Epithelial cell of proximal tubule (primary cell): ENCODE measurements around the gene RGS14. TPM values are rescaled to one million over a fixed set of nuclear protein-coding genes. Genes with fewer than 3 reads are reported as not detected.

ENCODE experiments used
- DNase-seq: peaks from one replicate; pipeline ENCODE4 v3.0.0-alpha.2; 2011; ENCODE audit warnings: low read depth
- H3K4me3 ChIP-seq: 2 replicates; pipeline ENCODE4 v1.5.1; 2011; ENCODE audit warnings: low read depth, mild to moderate bottlenecking, low read length
- total RNA-seq: library from RNA; depleted of rRNA; stranded (reverse); fragments of >200 nt; gene quantifications from 2 replicates; pipeline ENCODE4 v1.2.3, GENCODE V29; 2015
- TF ChIP-seq, protein P1 (sequence below): conservative IDR thresholded peaks from 2 replicates; pipeline ENCODE4 v1.5.1; 2012; ENCODE audit warnings: low read depth, mild to moderate bottlenecking, low read length

Gene RGS14
- total RNA-seq, 1 donor from 2014 or later: 19.6 TPM

DNA sequence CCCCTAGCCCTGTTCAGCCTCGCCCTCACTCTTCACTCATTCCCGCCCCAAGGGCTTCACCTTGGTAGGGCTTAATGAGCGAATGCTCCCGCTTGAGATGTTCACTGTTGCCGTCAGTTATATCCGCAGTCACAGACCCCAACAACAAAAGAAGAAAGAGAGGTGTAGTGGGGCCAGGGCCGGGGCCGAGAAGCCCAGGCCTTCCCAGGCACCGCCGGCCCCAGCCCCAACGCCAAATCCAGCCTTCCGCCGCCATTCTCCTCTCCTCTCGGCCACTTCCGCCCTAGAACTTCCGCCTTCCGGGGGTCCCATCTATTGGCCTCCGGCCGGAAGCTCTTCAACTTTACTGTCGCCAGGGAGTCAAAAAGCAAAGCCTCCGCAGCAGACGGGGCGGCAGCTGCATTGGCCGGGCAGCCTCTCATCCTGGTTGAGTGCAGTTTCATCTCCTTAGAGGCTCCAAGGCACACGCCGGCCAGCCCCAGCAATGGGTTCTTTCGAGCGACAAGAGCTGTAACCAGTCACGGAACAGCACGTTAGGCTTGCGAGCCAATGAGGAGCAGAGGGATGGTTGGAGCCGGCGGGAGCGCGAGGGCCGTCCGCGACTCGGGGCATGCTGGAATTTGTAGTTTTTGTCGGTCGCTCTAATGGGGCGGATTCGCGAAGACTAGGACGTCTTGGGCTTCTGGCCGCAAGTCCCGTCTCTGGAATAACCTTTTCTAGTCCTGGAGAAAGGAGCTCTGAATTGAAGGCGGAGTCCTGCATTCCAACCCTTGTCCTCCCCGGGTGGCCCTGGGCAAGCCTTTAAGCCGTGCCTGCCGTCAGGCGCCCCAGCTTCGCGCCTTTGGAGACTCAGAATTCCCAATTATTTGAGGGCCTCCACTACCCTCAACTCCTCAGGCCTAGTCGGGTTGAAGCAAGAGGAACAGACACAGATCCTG is 6.1 kb upstream of the RGS14 start, which contains the start of gene LMAN2:
Gene LMAN2, minus strand, starts transcription at position 277 of the 938 bp plus-strand sequence. Its CDS starts 21 bp downstream, at position 256.
- TF ChIP-seq, protein P1, sequence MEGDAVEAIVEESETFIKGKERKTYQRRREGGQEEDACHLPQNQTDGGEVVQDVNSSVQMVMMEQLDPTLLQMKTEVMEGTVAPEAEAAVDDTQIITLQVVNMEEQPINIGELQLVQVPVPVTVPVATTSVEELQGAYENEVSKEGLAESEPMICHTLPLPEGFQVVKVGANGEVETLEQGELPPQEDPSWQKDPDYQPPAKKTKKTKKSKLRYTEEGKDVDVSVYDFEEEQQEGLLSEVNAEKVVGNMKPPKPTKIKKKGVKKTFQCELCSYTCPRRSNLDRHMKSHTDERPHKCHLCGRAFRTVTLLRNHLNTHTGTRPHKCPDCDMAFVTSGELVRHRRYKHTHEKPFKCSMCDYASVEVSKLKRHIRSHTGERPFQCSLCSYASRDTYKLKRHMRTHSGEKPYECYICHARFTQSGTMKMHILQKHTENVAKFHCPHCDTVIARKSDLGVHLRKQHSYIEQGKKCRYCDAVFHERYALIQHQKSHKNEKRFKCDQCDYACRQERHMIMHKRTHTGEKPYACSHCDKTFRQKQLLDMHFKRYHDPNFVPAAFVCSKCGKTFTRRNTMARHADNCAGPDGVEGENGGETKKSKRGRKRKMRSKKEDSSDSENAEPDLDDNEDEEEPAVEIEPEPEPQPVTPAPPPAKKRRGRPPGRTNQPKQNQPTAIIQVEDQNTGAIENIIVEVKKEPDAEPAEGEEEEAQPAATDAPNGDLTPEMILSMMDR: no peak
- peak; percentile 66 for DNase-seq
- H3K4me3 ChIP-seq: peak within 1 kb of the TSS; percentile 74

DNA sequence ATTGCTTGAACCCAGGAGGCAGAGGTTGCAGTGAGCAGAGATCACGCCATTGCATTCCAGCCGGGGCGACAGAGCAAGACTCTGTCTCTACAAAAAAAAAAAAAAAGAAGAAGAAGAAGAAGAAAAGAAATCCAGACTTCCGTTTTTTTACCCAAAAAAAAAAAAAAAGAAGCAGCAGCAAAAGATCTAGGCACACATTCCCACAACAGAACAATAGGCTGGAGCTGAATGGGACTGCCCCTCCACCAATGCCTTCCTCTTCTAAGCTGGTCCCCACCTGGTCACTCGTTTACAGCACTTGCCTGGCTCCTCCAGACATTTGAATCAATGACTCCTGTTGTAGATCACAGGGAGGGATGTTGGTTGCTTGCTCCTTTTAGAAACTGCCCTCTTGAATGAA is 4.6 kb upstream of the RGS14 start:
- TF ChIP-seq, protein P1: no peak
- no peak for DNase-seq
- no peak overlapping the region for H3K4me3 ChIP-seq

DNA sequence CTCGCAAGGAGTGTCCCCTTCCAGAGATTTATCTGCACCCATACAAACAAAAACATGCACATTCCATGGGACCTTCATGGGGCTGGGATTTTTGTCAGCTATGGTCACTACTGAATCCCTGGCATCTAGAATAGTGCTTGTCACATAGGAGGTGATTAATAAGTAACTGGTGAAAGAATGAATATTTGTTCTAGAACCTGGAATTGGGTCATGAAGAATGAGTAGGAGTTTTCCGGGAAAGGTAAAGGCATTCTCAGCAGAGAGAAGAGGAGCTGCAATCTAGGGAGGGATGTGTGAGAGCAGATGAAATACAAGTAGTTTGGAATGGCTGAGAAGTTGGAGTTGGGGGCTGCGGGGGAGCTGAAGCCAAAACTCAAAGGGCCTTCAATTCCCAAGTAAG is 3.5 kb upstream of the RGS14 start:
- DNase-seq: no peak
- TF ChIP-seq, protein P1: no peak
- no peak overlapping the region for H3K4me3 ChIP-seq

DNA sequence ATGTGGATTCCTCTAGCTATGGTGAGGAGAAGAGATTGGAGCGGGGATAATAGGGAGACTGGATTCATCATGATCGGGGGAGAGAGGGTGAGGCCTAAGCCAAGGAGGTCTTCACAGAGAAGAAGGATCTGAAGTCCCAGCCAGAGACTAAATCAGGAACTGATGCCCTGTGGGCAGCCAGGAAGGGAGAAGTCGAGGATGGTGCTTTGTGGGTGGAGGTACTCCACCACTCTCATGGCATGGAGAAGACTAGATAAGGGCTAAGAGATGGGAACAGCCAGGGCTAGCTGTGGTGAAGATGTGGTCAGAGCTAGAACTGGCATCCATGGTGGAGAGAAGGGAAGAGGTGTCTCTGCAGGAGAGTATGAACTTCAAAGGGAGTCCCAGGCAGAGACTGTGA is 3.0 kb upstream of the RGS14 start:
- TF ChIP-seq, protein P1: no peak
- no peak for DNase-seq
- no peak overlapping the region for H3K4me3 ChIP-seq

DNA sequence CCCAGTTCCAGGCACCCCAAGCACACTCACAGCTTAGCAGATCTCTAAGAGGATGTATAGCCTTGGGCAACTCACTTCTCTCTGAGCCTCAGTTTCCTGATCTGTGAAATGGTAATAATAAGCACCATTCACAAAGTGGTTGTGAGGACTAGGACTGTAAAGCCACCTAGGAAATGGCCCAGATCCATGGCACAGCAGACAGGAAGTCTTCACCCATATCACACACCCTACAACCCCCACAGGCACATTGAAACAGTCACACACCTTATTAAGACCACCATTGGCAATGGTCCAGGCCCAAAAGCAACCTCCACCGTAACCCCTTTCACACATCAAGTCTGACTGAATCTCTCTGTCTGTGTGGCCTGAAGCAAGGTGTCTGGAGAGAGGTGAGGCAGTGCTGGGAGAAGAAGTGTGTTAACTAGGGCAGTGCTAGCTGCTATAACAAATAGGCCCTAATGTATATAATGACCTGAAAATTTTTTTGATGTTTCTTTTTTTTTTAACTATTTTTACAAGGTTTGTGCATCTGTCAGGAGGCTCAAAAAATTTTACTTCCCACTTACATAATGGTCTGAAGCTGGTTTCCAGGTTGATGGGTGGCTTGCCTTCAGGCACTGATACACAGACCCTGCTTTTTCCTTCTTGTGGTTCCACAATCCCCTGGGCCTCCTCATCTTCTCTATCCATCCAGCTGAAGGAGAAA is 2.4 kb upstream of the RGS14 start:
- no peak for DNase-seq
- TF ChIP-seq, protein P1: no peak
- H3K4me3 ChIP-seq: no peak overlapping the region

DNA sequence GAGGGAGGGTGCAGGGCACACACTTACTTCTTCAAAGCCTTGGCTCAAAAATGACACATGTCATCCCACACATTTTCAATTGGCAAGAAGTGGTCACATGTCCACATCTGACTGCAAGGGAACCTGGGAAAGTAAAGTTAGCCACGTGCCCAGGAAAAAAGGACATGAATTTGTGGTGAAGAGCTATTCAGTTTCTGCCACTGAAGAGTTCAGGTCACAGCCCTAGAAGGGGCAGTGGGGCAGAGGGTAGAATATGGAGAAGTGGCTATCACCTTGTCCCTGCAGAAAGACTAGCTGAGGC is 1.9 kb upstream of the RGS14 start:
- DNase-seq: no peak
- TF ChIP-seq, protein P1: no peak
- H3K4me3 ChIP-seq: no peak overlapping the region

DNA sequence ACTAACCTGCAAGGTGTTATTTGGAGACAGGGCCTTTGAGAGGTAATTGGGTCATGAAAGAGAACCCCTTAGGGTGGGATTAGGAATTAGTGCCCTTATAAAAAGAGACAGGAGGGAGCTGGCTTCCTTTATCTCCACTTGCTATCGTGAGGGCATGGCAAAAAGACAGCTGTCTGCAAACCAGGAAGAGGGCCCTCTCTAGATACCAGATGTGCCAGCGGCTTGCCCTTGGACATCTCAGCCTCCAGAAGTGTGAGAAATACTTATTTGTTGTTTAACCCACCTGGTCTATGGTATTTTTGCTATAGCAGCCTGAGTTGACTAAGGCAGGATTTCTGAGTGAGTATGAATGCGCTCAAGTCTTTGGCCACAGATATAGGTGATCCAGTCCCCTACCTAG is 978 bp upstream of the RGS14 start:
- TF ChIP-seq, protein P1: no peak
- no peak overlapping the region for H3K4me3 ChIP-seq

More for the DNA sequence above, 978 bp upstream of the RGS14 start:
- DNase-seq: no peak
